NCI-H2029 (cell line): ENCODE data around the gene C4orf46.
"Not testable (repeated sequence)": the region's sequence is repeated elsewhere in the genome, so short reads cannot be mapped to it uniquely, and the experiment has no call there.

Experiments used
- DNase-seq: peaks from one replicate; lab custom pipeline; 2025; lab: John Stamatoyannopoulos, UW

C4orf46 gene

DNA sequence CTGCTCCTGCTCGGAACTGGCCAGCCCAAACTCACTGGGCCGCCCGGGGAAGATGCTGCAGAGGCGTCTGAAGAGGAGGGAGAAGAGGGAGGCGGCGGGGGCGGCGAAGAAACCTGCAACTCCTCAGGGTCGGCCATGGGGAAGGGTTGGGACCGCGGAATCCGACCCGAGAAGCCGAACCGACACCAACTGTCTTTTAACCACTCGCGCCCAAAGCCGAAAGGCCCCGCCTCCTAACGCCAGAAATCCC is at the start of gene C4orf46:
Gene C4orf46, minus strand, starts transcription at position 223 of the 250 bp plus-strand sequence. Its CDS starts 86 bp downstream, at position 137.
- no peak for DNase-seq

GRCh38 chr4:158715802-158716201 is 44.1 kb upstream of the C4orf46 start:
- no peak for DNase-seq

- DNase-seq, result no peak
Measured at GRCh38 chr4:158714937-158715336, 43.2 kb upstream of the C4orf46 start.

DNA sequence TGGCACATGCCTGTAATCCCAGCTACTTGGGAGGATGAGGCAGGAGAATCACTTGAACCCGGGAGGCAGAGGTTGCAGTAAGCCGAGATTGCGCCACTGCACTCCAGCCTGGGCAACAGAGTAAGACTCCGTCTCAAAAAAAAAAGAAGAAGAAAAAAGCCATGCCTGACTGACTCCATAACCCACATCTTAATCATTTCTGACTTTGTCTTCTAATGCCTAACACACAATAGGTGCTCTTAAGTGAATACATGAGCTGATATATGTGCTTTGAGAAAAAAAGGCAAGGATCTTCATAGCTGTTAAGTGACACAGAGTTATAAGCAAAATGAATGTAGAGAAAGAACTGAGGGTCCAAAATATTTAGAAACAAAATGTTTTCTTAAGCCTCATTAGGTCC is 40.9 kb upstream of the C4orf46 start:
- not testable (repeated sequence) for DNase-seq

- no peak for DNase-seq
Measured at GRCh38 chr4:158710814-158711213, 39.1 kb upstream of the C4orf46 start.

- DNase-seq, result no peak
Measured at GRCh38 chr4:158704274-158704673, 32.6 kb upstream of the C4orf46 start.

GRCh38 chr4:158688813-158689212 is 17.1 kb upstream of the C4orf46 start:
- no peak for DNase-seq

DNA sequence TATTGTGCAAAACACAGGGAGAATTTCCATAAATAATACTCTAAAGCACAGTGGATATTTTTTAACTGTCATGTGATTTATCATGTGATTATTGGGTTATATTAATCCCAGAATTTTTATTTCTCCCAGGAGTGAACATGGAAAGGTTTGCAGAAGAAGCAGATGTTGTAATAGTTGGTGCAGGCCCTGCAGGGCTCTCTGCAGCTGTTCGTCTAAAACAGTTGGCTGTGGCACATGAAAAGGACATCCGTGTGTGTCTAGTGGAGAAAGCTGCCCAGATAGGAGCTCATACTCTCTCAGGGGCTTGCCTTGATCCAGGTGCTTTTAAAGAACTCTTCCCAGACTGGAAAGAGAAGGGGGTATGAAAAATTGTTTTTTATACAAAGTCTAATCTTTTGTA is 10.4 kb upstream of the C4orf46 start:
- no peak for DNase-seq

DNA sequence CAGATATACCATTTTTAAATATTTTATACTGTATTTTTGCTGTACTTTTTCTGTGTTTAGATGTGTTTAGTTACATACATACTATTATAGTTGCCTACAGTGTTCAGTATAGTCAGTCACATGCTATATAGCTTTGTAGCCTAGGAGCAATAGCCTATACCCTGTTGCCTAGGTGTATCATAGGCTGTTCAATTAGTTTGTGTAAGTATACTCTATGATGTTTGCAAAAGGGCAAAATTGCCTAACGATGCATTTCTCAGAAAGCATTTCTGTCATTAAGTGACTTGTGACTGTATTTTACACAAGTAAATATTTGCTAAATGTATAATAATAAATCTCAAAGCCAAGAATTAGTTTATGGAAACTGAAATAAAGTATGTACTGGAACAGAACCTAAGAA is 9.9 kb upstream of the C4orf46 start:
- DNase-seq, result no peak

- DNase-seq, result no peak
Measured at GRCh38 chr4:158678767-158679166, 7.1 kb upstream of the C4orf46 start.

GRCh38 chr4:158676076-158676475 is 4.4 kb upstream of the C4orf46 start:
- no peak for DNase-seq

- no peak for DNase-seq
Measured at GRCh38 chr4:158673633-158674032, 1.9 kb upstream of the C4orf46 start.

- peak; percentile 100 for DNase-seq
Measured at GRCh38 chr4:158671915-158672806, 474 bp upstream of the C4orf46 start, which contains the start of gene ETFDH. ETFDH (plus strand) TSS chr4:158672296; CDS start chr4:158672457, 161 bp downstream.

GRCh38 chr4:158670975-158671664 is 567 bp downstream of the C4orf46 start:
- DNase-seq, result peak; percentile 60

- DNase-seq, result no peak
Measured at GRCh38 chr4:158669310-158669709, 2.4 kb downstream of the C4orf46 start.

DNA sequence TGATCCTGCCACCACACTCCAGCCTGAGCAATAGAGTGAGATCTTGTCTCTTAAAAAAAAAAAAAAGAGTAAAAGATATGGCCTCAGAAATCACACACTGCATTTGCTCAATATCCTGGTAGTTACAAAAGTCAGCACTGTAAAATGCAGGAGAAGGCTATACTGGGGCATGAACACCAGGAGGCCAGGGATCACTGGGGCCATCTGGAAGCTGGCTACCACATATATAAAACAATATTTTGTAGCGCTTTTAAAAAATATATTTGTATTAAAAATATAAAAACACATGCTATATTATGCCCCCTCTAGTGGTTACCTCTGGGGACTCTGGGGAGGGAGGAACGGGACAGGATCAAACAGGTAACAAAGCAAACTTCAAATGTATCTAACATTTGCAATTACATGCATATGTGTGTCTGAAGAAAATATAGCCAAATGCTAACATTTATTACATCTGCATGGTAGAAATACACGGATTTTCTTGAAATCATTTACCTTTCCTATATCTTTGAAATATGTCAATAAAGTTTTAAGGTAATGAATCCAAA is 4.0 kb downstream of the C4orf46 start:
- DNase-seq, result no peak

DNA sequence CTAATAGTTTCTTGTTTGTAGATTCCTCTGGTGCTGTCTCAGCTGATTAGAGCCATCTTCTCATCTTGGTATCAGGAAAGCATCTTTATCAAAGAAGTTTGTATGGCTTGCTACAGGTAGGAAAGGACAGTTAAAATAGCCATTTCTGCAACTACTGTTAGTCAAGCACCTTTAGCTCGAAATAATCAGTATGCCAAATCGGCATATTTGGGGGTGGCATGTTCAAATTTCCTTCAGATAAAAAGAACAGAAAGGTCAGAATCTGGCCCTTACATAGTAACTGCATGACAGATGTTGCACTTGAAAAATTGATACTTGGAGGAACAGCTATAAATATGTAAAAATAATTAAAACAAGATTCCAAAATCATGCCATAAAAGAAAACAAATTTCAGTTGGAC is 4.8 kb downstream of the C4orf46 start:
- no peak for DNase-seq

DNA sequence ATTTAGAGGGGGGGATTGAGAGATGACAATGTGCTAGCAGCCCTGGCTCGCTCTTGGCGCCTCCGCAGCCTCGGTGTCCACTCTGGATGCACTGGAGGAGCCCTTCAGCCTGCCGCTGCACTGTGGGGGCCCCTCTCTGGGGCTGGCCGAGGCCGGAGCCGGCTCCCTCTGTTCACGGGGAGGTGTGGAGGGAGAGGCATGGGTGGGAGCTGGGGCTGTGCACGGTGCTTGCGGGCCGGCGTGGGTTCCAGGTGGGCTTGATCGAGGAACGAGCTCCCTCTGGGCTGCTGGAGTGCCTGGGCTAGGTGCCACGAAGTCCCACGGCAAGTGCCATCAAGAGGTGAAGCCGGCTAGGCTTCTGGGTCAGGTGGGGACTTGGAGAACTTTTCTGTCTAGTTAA is 6.9 kb downstream of the C4orf46 start:
- no peak for DNase-seq

GRCh38 chr4:158663707-158664625 is 7.7 kb downstream of the C4orf46 start:
- DNase-seq, result not testable (repeated sequence)

GRCh38 chr4:158663255-158663654 is 8.4 kb downstream of the C4orf46 start:
- DNase-seq, result not testable (repeated sequence)

GRCh38 chr4:158657291-158657690 is 14.4 kb downstream of the C4orf46 start:
- no peak for DNase-seq

- no peak for DNase-seq
Measured at GRCh38 chr4:158656439-158656838, 15.2 kb downstream of the C4orf46 start.
